GM21717 (cell line): Measurements from ENCODE around the gene MAGEC3.

Experiments used
- ATAC-seq: cut with Tn5 transposase; IDR thresholded peaks from one replicate; pipeline ENCODE4 v1.9.1; 2021; ENCODE audit warnings: mild to moderate bottlenecking, moderate library complexity; ENCODE audit not compliant: unreplicated experiment

The MAGEC3 gene

GRCh38 chrX:141945426-141945825, 107.3 kb downstream of the MAGEC3 start:
- ATAC-seq = no peak

DNA sequence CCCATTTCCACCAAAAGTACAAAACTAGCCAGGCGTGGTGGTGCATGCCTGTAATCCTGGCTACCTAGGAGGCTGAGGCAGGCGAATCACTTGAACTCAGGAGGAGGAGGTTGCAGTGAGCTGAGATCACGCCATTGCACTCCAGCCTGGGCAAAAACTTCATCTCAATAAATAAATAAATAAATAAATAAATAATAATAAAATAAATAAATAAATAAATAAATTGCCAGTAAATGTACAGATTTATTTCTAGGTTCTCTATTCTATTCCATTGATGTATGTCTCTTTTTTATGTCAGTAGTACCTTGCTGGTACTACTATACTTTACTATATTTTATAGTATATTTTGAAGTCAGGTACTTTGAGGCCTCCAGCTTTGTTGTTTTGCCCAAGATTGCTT, 109.2 kb downstream of the MAGEC3 start:
- no peak for ATAC-seq
